Ecto neural progenitor cell (in vitro differentiated cells): ENCODE data around the gene TWF2.

Experiments used
- DNase-seq: peaks from one replicate; pipeline ENCODE4 v3.0.0-alpha.2; 2018; ENCODE audit warnings: low spot score

The TWF2 gene

GRCh38 chr3:52257911-52258310 is 19.0 kb upstream of the TWF2 start:
- DNase-seq, result no peak

GRCh38 chr3:52256622-52257021 is 17.7 kb upstream of the TWF2 start:
- DNase-seq, result no peak

- DNase-seq, result no peak
Measured at GRCh38 chr3:52256159-52256558, 17.2 kb upstream of the TWF2 start.

- no peak for DNase-seq
Measured at GRCh38 chr3:52254608-52255007, 15.7 kb upstream of the TWF2 start.

- no peak for DNase-seq
Measured at GRCh38 chr3:52253314-52254304, 14.7 kb upstream of the TWF2 start.

GRCh38 chr3:52250122-52250521 is 11.2 kb upstream of the TWF2 start:
- no peak for DNase-seq

GRCh38 chr3:52249683-52250082 is 10.7 kb upstream of the TWF2 start:
- no peak for DNase-seq

- DNase-seq, result no peak
Measured at GRCh38 chr3:52248816-52249547, 10.0 kb upstream of the TWF2 start.

GRCh38 chr3:52248165-52248541 is 9.2 kb upstream of the TWF2 start:
- DNase-seq, result no peak

- no peak for DNase-seq
Measured at GRCh38 chr3:52247409-52248164, 8.6 kb upstream of the TWF2 start.

- DNase-seq, result peak; percentile 46
Measured at GRCh38 chr3:52246728-52247408, 7.9 kb upstream of the TWF2 start.

GRCh38 chr3:52246264-52246620 is 7.3 kb upstream of the TWF2 start:
- no peak for DNase-seq

- peak; percentile 76 for DNase-seq
Measured at GRCh38 chr3:52245322-52246263, 6.6 kb upstream of the TWF2 start, which contains the start of gene PPM1M. PPM1M (plus strand) TSS chr3:52245759; CDS start chr3:52245825, 66 bp downstream.

GRCh38 chr3:52243791-52244628 is 5.1 kb upstream of the TWF2 start:
- no peak for DNase-seq

- DNase-seq, result no peak
Measured at GRCh38 chr3:52242039-52242438, 3.1 kb upstream of the TWF2 start.

GRCh38 chr3:52240886-52241370 is 2.0 kb upstream of the TWF2 start:
- no peak for DNase-seq

- DNase-seq, result peak; percentile 47
Measured at GRCh38 chr3:52240059-52240885, 1.3 kb upstream of the TWF2 start.

GRCh38 chr3:52238193-52238760 is 681 bp downstream of the TWF2 start:
- DNase-seq, result peak; percentile 55
